HG03066 (cell line): ENCODE data around the gene SMPD4.
A peak's percentile ranks its signal among the peaks of the same experiment; 100 is the strongest.
"Not testable (repeated sequence)": the region's sequence is repeated elsewhere in the genome, so short reads cannot be mapped to it uniquely, and the experiment has no call there.

Experiments used
- ATAC-seq: cut with Tn5 transposase; IDR thresholded peaks from one replicate; pipeline ENCODE4 v1.9.1; 2021; ENCODE audit warnings: low read depth; ENCODE audit not compliant: unreplicated experiment

SMPD4 gene

DNA sequence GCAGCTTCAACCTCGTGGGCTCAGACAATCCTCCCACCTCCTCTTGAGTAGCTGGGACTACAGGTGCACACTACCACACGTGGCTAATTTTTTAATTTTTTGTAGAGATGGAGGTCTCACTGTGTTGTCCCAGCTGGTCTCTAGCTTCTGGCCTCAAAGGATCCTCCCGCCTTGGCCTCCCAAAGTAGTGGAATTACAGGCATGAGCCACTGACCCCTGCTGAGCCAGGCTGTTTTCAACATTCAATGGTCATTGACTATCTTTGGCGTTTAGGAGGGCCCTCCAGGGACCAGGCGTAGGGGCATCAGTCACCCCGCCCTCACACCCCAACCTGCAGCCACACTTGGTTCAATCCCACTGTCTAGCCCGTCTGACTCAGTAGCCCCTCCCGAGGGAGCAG is 5.9 kb upstream of the SMPD4 start:
- no peak for ATAC-seq

DNA sequence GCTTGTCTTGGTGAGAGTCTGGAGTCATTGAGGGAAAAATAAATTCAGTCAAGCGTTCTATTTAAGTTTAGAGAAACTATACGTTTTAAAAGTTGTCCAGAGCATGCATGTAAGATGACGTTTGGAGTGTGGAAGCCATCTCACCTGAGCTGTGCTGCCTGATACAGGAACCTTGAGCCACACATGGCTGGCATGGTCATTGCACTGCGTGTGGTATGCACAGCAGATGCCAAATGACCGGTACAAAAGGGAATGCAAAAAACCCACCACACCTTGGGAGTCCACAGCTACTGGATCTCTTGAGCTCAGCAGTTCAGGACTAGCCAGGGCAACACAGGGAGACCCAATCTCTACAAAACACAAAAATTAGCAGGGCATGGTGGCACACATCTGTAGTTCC is 5.0 kb upstream of the SMPD4 start:
- no peak for ATAC-seq

GRCh38 chr2:130185896-130186295 is 4.5 kb upstream of the SMPD4 start:
- ATAC-seq: no peak

DNA sequence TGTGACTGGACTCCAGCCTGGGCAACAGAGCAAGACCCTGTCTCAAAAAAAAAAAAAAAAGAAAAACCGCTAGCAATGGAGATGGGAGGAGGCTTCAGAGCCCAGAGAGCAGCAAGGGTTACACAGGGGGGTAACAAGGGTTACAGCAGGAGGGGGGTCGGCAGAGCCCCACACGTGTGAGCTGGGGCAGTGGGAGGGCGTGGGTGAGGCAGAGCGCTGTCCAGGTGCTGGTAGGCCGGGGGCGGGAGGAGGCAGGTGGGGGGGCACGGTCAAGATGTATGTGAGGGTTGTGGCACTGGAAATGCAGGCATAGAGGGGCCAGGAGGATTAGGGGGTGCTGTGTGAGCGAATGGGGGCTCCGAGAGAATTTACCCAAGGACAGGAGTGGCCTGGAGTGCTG is 4.0 kb upstream of the SMPD4 start:
- ATAC-seq: no peak

DNA sequence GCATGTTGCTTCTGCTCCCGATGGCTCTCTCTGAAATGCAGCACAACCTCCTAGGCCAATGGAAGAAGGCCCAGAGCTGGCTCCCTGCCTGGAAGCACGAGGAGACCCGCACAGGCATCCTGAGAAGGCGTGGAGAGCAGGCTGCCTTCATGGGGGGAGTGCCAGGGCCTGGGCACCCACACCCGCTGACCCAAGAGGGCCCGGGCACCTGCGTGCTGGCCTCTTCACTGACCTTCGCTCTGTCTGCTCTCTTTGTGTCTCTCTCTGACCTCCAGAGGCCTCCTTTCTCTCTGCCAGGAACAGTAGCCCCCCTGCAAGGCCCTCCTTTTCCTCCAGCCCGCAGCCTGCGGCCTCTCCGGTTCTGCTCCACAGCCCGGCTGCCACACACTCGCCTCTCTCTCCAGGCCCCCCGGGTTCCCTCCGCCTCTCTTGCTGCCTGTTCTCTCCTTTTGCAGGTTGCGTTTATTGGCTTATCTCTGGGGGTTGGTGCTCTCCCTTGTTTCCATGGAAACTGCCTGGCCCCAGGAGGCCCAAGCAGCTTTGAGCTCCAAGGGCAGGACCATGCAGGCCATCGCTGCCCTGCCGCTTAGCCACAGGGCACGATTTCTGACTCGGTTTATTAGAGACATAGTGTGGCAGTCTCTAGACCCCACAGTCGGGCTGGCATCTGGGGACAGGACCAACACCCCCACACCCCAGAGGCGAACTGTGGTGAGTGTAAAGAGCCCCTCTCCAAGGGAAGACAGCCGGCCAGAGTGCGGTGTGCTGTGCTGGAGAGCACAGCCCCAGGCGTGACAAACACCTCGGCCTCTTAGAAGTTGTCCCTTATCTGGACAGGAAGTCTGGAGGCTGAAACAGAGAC is 2.3 kb upstream of the SMPD4 start:
- ATAC-seq: no peak

- ATAC-seq: not testable (repeated sequence)
Observed at GRCh38 chr2:130182826-130183511, 1.6 kb upstream of the SMPD4 start.

DNA sequence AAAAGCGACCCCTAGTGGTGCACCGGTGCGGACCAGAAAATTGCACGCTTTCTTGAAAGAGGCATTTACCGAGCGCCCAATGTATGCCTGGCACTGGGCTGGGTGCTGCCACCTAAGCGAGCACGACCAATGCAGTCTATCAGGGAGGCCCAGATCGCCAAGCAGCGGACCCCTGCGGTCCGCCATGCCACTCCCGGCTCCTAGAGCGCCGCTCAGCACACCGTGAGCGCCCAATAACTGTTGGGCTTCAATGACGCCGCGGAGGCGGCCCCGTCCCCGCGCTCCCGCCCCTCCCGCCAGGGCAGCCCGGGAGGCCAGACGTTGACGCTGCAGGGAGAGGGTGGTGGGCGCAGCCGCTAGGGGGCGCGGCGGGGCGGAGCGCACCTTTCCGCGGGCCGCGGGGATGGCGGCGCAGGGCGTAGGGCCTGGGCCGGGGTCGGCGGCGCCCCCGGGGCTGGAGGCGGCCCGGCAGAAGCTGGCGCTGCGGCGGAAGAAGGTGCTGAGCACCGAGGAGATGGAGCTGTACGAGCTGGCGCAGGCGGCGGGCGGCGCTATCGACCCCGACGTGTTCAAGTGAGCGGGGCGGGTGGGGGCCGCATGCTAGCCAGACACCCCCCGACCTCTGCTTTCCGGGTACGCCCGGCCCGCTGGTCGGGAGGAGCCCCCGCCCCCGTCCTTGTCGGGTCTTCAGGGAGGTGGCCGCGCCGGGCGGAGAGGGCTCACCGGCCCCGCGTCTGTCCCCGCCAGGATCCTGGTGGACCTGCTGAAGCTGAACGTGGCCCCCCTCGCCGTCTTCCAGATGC is 679 bp upstream of the SMPD4 start, which contains the start of gene MZT2B:
Gene MZT2B (plus strand): TSS at position 383 of the 803 bp plus-strand sequence. CDS start 21 bp downstream, at position 404.
- ATAC-seq: peak; percentile 81

DNA sequence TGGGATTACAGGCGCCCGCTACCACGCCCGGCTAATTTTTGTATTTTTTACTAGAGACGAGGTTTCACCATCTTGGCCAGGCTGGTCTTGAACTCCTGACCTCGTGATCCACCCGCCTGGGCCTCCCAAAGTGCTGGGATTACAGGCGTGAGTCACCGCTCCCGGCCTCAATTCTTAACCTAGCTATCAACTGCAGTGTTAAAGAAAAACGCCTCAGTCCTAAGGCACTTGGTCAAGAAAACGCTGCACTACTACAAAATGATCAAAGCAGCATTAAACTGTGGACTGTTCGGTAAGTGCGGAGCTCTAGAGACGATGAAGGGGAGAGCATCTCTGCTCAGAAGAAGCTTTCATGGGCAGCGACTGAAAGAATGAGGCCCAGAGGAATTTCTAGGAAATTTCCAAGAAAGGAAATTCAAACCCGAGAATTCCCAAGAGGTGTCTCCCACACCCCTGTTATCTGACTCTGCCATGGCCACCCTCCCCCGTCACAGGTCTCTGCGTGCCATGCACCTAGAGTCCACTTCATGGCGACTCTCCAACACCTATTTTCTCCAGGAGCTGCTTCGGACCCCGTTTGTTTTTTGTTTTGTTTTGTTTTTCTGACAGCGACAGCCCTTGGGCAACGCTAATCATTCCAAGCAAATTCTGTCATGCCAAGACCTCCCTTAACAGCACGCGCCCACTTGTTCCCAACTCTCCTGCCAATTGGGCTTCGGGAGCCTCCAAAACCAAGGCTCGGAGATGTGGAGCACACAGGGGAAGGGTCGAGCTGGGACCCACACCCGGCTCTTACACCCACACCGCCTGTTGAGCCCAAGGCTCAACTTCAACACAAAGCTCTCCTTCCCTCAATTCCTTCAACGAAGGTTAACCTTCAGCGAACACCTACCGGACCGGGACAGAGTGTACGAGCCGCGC is 738 bp downstream of the SMPD4 start:
- not testable (repeated sequence) for ATAC-seq

DNA sequence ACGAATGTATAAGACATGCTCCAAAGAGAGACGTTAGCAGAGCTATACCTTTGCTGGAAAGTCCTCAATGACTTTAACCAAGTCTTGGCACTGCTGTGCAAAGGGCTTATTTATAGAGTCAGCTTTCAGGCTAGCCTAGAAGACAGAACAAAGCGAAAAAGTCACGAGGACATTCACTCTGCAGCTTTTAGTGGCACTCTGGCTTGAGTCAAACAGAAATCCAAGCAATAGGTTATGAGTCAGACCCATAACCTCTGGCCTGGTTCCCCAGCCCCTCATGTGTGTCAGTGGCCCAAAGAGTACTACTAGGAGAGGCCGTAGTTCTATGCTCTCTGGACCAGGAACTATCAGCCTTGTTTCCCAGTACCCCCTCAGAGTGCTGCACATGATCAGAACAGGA is 6.5 kb downstream of the SMPD4 start:
- not testable (repeated sequence) for ATAC-seq

- ATAC-seq: no peak
Observed at GRCh38 chr2:130169896-130170295, 11.5 kb downstream of the SMPD4 start.

DNA sequence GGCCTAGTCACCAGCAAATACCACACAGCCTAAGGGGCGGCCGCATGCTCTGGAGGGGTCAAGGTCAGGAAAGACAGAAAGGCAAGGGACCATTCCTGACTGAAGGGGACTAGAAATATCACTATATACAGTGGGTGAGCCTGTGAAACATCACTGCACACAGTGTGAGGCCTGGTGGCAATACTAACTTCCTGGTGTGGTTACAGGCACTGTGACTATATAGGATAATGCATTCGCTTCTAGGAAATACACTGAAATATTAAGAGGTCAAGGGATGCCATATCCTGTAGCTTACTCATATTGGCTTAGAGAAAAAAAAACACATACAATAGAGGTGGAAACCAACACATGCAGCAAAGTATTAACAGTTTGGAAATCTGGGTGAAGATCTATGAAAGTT is 12.2 kb downstream of the SMPD4 start:
- ATAC-seq: not testable (repeated sequence)

GRCh38 chr2:130166611-130167010 is 14.8 kb downstream of the SMPD4 start:
- ATAC-seq: not testable (repeated sequence)

GRCh38 chr2:130165293-130166016 is 15.9 kb downstream of the SMPD4 start:
- ATAC-seq: no peak

GRCh38 chr2:130162968-130163367 is 18.4 kb downstream of the SMPD4 start:
- ATAC-seq: no peak

GRCh38 chr2:130162486-130162885 is 18.9 kb downstream of the SMPD4 start:
- ATAC-seq: not testable (repeated sequence)

DNA sequence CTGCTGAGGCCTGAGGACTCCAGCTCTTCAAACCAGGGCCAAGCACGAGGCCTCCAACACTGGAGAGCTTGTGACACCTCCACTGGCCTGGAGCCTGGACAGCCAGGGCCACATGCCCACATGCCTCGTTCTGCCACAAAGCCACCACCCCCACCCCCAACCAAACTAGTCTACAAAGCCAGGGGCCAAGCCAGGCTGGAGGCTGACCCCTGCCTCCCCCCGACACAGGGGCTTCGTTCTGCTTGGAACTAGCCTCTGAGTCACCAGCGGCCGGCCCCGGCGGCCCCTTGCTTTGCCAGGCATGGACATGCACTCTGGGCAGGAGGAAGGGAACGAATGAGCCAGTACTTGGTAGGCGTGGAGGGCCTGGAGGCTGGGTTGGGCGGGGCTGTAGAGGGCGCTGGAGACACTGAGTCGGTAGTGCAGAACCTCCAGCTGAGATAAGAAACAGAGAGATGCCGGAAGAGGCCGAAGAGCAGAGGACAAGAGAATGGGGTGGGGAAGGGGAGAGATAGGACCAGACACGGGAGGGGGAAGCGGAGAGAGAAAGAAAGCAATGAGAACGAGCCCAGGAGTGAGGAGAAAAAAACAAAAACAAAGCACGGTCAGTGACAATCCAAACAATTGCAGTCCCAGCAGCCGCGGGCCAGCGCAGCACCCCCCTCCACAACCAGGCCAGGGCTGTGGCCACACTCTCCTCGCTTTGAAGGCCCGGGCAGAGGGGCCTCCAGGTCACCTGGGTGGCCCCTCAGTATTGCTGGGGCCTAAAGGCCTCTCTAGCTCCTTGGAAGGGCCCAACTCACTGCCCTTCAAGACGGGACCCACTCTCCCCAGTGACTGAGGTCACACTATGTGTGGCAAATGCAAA is 20.3 kb downstream of the SMPD4 start:
- ATAC-seq: not testable (repeated sequence)

DNA sequence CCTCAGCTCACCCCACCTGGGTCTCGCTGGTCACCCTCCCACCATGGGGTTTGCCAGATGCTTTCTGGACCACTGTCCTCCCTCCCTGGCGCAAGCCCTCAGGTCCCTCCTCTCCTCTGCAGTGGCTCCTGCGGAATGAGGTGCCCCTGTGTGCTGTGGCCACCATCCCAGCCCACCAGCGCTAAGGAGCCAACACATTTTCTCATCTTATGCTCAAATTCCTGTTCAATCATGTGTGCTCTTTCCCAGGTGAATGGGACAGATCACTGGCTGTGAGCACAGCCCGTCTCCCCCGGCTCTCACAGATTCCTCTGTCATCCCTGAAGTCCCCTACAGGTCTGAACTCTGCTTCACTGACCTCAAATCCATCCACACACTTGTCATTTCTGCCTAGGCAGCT is 21.3 kb downstream of the SMPD4 start:
- ATAC-seq: no peak

DNA sequence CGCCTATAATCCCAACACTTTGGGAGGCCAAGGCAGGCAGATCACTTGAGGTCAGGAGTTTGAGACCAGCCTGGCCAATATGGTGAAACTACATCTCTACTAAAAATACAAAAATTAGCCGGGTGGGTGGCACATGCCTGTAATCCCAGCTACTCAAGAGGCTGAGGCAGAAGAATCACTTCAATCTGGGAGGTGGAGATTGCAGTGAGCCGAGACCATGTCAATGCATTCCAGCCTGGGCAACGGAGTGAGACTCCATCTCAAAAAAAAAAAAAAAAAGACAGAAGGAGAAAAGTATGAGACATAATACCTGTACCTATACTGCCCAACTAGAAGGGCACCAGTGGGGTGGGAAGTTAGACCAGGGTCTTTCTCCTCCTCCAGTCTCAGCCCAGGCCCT is 22.0 kb downstream of the SMPD4 start:
- not testable (repeated sequence) for ATAC-seq
